H1 (cell line): ENCODE data around the gene HHAT. TPM values are rescaled to one million over a fixed set of nuclear protein-coding genes. Genes with fewer than 3 reads are reported as not detected.

Experiments used
- CTCF ChIA-PET: fragments of 300-600 bp; sonication (Branson Sonifier 250); formaldehyde crosslinking; loops from one replicate; lab custom pipeline; 2021; ENCODE audit not compliant: partially characterized antibody; lab: Charles Lee
- POLR2A ChIA-PET: fragments of 300-600 bp; sonication (Branson Sonifier 250); formaldehyde crosslinking; loops from one replicate; lab custom pipeline; 2021; ENCODE audit warnings: inconsistent platforms; ENCODE audit not compliant: partially characterized antibody; lab: Charles Lee
- DNase-seq, 2 experiments: peaks; one replicate each; pipeline versions ENCODE4 v3.0.0 to v3.0.0-alpha.2; 2010 to 2022; ENCODE audit warnings: low spot score in 2 of 2, low read depth in 1 of 2, mixed read lengths in 1 of 2
- FAIRE-seq: peaks from 2 replicates; lab custom pipeline; 2011; peaks lifted over from hg19 to GRCh38; lab: Jason Lieb, UNC
- H2AFZ ChIP-seq: 2 replicates; pipeline ENCODE4 v1.8.1; 2012; ENCODE audit warnings: low read length, inconsistent platforms
- H2AK5ac ChIP-seq: 2 replicates; pipeline ENCODE4 v1.6.1; 2013; ENCODE audit warnings: low read depth, low read length
- H2BK120ac ChIP-seq: replicated peaks from 2 replicates; pipeline ENCODE3; 2013; ENCODE audit warnings: low read depth, low read length, inconsistent platforms
- H2BK12ac ChIP-seq: 2 replicates; pipeline ENCODE4 v1.6.1; 2013; ENCODE audit warnings: low read depth, low read length
- H2BK15ac ChIP-seq: 2 replicates; pipeline ENCODE4 v1.6.1; 2013; ENCODE audit warnings: low read length
- H2BK20ac ChIP-seq: 2 replicates; pipeline ENCODE4 v1.6.1; 2013; ENCODE audit warnings: low read length
- H2BK5ac ChIP-seq: 2 replicates; pipeline ENCODE4 v1.6.1; 2013; ENCODE audit warnings: low read depth, low read length
- H3K14ac ChIP-seq: 2 replicates; pipeline ENCODE4 v1.6.1; 2013; ENCODE audit warnings: inconsistent platforms; ENCODE audit not compliant: insufficient read length
- H3K18ac ChIP-seq: 2 replicates; pipeline ENCODE4 v1.6.1; 2013; ENCODE audit warnings: low read length; ENCODE audit errors: extremely low read depth
- H3K23ac ChIP-seq: 2 replicates; pipeline ENCODE4 v1.6.1; 2013; ENCODE audit warnings: inconsistent platforms; ENCODE audit not compliant: insufficient read length
- H3K23me2 ChIP-seq: 2 replicates; pipeline ENCODE4 v1.6.1; 2013; ENCODE audit warnings: low read depth, low read length
- H3K27ac ChIP-seq: 2 replicates; pipeline ENCODE4 v1.6.1; 2011; ENCODE audit warnings: low read depth, low read length, inconsistent platforms
- H3K27me3 ChIP-seq, 4 experiments: replicated peaks in 1 of 4; 1 replicate in 1 of 4; 2 replicates in 3 of 4; pipeline versions ENCODE4 v1.6.1 to v1.8.1; 2011 to 2013; ENCODE audit warnings: low read length in 3 of 4, mild to moderate bottlenecking in 3 of 4, inconsistent platforms in 2 of 4, mixed read lengths in 2 of 4, moderate library complexity in 1 of 4; ENCODE audit not compliant: control insufficient read depth in 3 of 4, insufficient read depth in 3 of 4; ENCODE audit errors: extremely low read depth in 1 of 4
- H3K36me3 ChIP-seq, 4 experiments: 2 replicates each; pipeline versions ENCODE4 v1.6.1 to v1.8.1; 2011 to 2013; ENCODE audit warnings: mild to moderate bottlenecking in 4 of 4, low read length in 3 of 4, moderate library complexity in 2 of 4, control low read depth in 1 of 4, inconsistent platforms in 1 of 4; ENCODE audit not compliant: insufficient read depth in 4 of 4, control insufficient read depth in 2 of 4
- H3K4ac ChIP-seq: replicated peaks from 2 replicates; pipeline ENCODE3; 2013; ENCODE audit warnings: low read length, low read depth, mixed read lengths, inconsistent platforms; ENCODE audit not compliant: insufficient read length
- H3K4me1 ChIP-seq, 4 experiments: replicated peaks in 1 of 4; 1 replicate in 1 of 4; 2 replicates in 3 of 4; pipeline versions ENCODE4 v1.6.1 to v1.8.1; 2011 to 2013; ENCODE audit warnings: low read length in 3 of 4, inconsistent platforms in 2 of 4, mixed read lengths in 1 of 4; ENCODE audit not compliant: insufficient read depth in 4 of 4, control insufficient read depth in 3 of 4
- H3K4me2 ChIP-seq, 2 experiments: 2 replicates each; pipeline versions ENCODE4 v1.6.1 to v1.8.1; 2011 to 2013; ENCODE audit warnings: low read depth in 2 of 2, low read length in 2 of 2, control low read depth in 1 of 2, inconsistent platforms in 1 of 2, mild to moderate bottlenecking in 1 of 2; ENCODE audit not compliant: insufficient read depth in 1 of 2
- H3K4me3 ChIP-seq, 4 experiments: fragments of 200-600, 300-600 bp in 1 of 4; sonication (generic), shearing (Covaris generic), sonication (Bioruptor Twin) in 1 of 4; 2 replicates each; pipeline versions ENCODE4 v1.5.1 to v1.8.1; 2011 to 2016; ENCODE audit warnings: low read length in 4 of 4, low read depth in 3 of 4, control low read depth in 2 of 4, inconsistent platforms in 2 of 4, mild to moderate bottlenecking in 2 of 4, mixed read lengths in 1 of 4, moderate library complexity in 1 of 4; ENCODE audit not compliant: insufficient read depth in 2 of 4; ENCODE audit errors: extremely low read depth in 1 of 4
- H3K56ac ChIP-seq: replicated peaks from 2 replicates; pipeline ENCODE3; 2013; ENCODE audit warnings: low read depth, mild to moderate bottlenecking, mixed read lengths, low read length, inconsistent platforms; ENCODE audit not compliant: insufficient read length
- H3K79me1 ChIP-seq: 2 replicates; pipeline ENCODE4 v1.6.1; 2013; ENCODE audit warnings: low read depth, low read length, control low read depth
- H3K79me2 ChIP-seq, 2 experiments: 2 replicates each; pipeline versions ENCODE4 v1.6.1 to v1.8.1; 2012 to 2013; ENCODE audit warnings: low read length in 2 of 2, mild to moderate bottlenecking in 2 of 2, inconsistent platforms in 1 of 2; ENCODE audit not compliant: insufficient read depth in 2 of 2, control insufficient read depth in 1 of 2
- H3K9ac ChIP-seq, 4 experiments: replicated peaks in 1 of 4; 1 replicate in 1 of 4; 2 replicates in 3 of 4; pipeline versions ENCODE4 v1.6.1 to v1.8.1; 2011 to 2013; ENCODE audit warnings: low read depth in 3 of 4, low read length in 3 of 4, control low read depth in 2 of 4, mild to moderate bottlenecking in 2 of 4, moderate library complexity in 2 of 4, inconsistent platforms in 1 of 4; ENCODE audit errors: extremely low read depth in 1 of 4
- H3K9me3 ChIP-seq, 2 experiments: 2 replicates each; pipeline versions ENCODE4 v1.6.1 to v1.8.1; 2012 to 2013; ENCODE audit warnings: mild to moderate bottlenecking in 2 of 2, moderate library complexity in 2 of 2, control low read depth in 1 of 2, inconsistent platforms in 1 of 2, low read depth in 1 of 2, low read length in 1 of 2, mixed read lengths in 1 of 2; ENCODE audit not compliant: insufficient read depth in 2 of 2
- H4K20me1 ChIP-seq, 2 experiments: replicated peaks in 1 of 2; 2 replicates each; pipeline versions ENCODE3 to v1.8.1; 2011 to 2013; ENCODE audit warnings: inconsistent platforms in 2 of 2, low read length in 2 of 2, mild to moderate bottlenecking in 1 of 2; ENCODE audit not compliant: insufficient read depth in 2 of 2, control insufficient read depth in 1 of 2
- H4K5ac ChIP-seq: 2 replicates; pipeline ENCODE4 v1.6.1; 2013; ENCODE audit warnings: low read length, low read depth, mixed read lengths, inconsistent platforms; ENCODE audit not compliant: insufficient read length
- H4K8ac ChIP-seq: 2 replicates; pipeline ENCODE4 v1.8.0; 2013; ENCODE audit warnings: mild to moderate bottlenecking, moderate library complexity, low read length, inconsistent platforms; ENCODE audit not compliant: insufficient read depth; ENCODE audit errors: extremely low read depth
- H4K91ac ChIP-seq: replicated peaks from 2 replicates; pipeline ENCODE3; 2013; ENCODE audit warnings: low read length, mixed read lengths, inconsistent platforms; ENCODE audit not compliant: insufficient read length
- CHD1 ChIP-seq: IDR thresholded peaks from 2 replicates; pipeline ENCODE4 v1.6.1; 2012; ENCODE audit warnings: low read depth, low read length, improper control_type of control experiment
- CREB1 ChIP-seq: IDR thresholded peaks from 2 replicates; pipeline ENCODE4 v1.6.1; 2012; ENCODE audit warnings: inconsistent platforms
- CTBP2 ChIP-seq: IDR thresholded peaks from 2 replicates; pipeline ENCODE4 v1.7.0; 2011; ENCODE audit warnings: borderline replicate concordance, mild to moderate bottlenecking, moderate library complexity, mixed read lengths, low read length; ENCODE audit not compliant: insufficient read depth, insufficient read length
- CTCF ChIP-seq, 3 experiments: IDR thresholded peaks; 1 replicate in 2 of 3; 2 replicates in 1 of 3; pipeline versions ENCODE4 v1.5.1 to v1.6.1; 2011; ENCODE audit warnings: low read length in 3 of 3, mild to moderate bottlenecking in 3 of 3, inconsistent platforms in 2 of 3, low read depth in 1 of 3, moderate library complexity in 1 of 3; ENCODE audit not compliant: insufficient read depth in 1 of 3; ENCODE audit errors: control extremely low read depth in 1 of 3
- EP300 ChIP-seq, 2 experiments: IDR thresholded peaks; 1 replicate in 1 of 2; 2 replicates in 1 of 2; pipeline ENCODE4 v1.6.1; 2011 to 2012; ENCODE audit warnings: low read depth in 2 of 2, low read length in 2 of 2, mild to moderate bottlenecking in 2 of 2, borderline replicate concordance in 1 of 2, inconsistent platforms in 1 of 2, moderate library complexity in 1 of 2
- HDAC6 ChIP-seq: IDR thresholded peaks from one replicate; pipeline ENCODE4 v1.7.1; 2012; ENCODE audit warnings: low read depth, mild to moderate bottlenecking, inconsistent platforms, low read length, moderate library complexity
- RAD21 ChIP-seq, 2 experiments: IDR thresholded peaks in 1 of 2; conservative IDR thresholded peaks in 1 of 2; 2 replicates each; pipeline ENCODE4 v1.6.1; 2011; ENCODE audit warnings: low read depth in 2 of 2, low read length in 2 of 2, improper control_type of control experiment in 1 of 2, inconsistent platforms in 1 of 2, mild to moderate bottlenecking in 1 of 2, moderate library complexity in 1 of 2
- RXRA ChIP-seq: IDR thresholded peaks from 2 replicates; pipeline ENCODE4 v1.6.1; 2011; ENCODE audit warnings: low read depth, mild to moderate bottlenecking, low read length, moderate library complexity; ENCODE audit not compliant: insufficient read depth
- SIX5 ChIP-seq: IDR thresholded peaks from 2 replicates; pipeline ENCODE4 v1.6.1; 2011; ENCODE audit warnings: mild to moderate bottlenecking, low read depth, low read length
- SP2 ChIP-seq: IDR thresholded peaks from 2 replicates; pipeline ENCODE4 v1.6.1; 2012; ENCODE audit warnings: mild to moderate bottlenecking, low read length, inconsistent platforms
- SRF ChIP-seq: IDR thresholded peaks from 2 replicates; pipeline ENCODE4 v1.6.1; 2011; ENCODE audit warnings: mild to moderate bottlenecking, low read depth, low read length, moderate library complexity
- TBP ChIP-seq: IDR thresholded peaks from 2 replicates; pipeline ENCODE4 v1.6.1; 2011; ENCODE audit warnings: low read depth, low read length, improper control_type of control experiment
- WGBS, 2 experiments: shearing (Covaris generic) in 1 of 2; methylation state at CpG; one replicate each; pipeline versions ENCODE4 v1.1.6 to v1.1.7; 2013 to 2015; ENCODE audit warnings: low lambda C conversion rate in 2 of 2, mixed read lengths in 2 of 2, inconsistent platforms in 1 of 2, low coverage in 1 of 2, missing lambda C conversion rate in 1 of 2; ENCODE audit not compliant: insufficient replicate concordance in 2 of 2, insufficient coverage in 1 of 2, insufficient read length in 1 of 2; ENCODE audit errors: extremely low coverage in 1 of 2, missing lambda C conversion rate in 1 of 2; 5-methylcytosine and 5-hydroxymethylcytosine counted together
- polyA plus RNA-seq, 7 experiments: library from polyadenylated mRNA; depleted of rRNA in 3 of 7; stranded (reverse) in 5 of 7; unstranded in 2 of 7; fragments of >200 nt in 5 of 7; fragments of 200-250 nt in 2 of 7; gene quantifications; 1 replicate in 5 of 7; 2 replicates in 1 of 7; 4 replicates in 1 of 7; pipeline versions ENCODE4 v1.2.1 to v1.2.3, GENCODE V29; 2011 to 2013; ENCODE audit warnings: missing spikeins in 2 of 7, mixed read lengths in 2 of 7
- total RNA-seq: library from RNA; stranded (reverse); fragmentation: NEBNext Ultra II Directional; extraction: Animal tissue kit (Norgen Biotek cat#: 25700); gene quantifications from 2 replicates; pipeline ENCODE4 v1.2.1, GENCODE V29; 2021

The HHAT gene
- total and polyA plus RNA-seq, 2 of the 8 experiments (the other 6 are each of a cell fraction or from before 2014, with no cell fraction given), result 0.15 to 0.51 TPM

GRCh38 chr1:210633140-210633539, 304.4 kb downstream of the HHAT start:
- Histone ChIP-seq H2AK5ac (no peak overlapping the region), H3K18ac (no peak overlapping the region), H2BK20ac (no peak overlapping the region), H2BK12ac (no peak overlapping the region), H3K36me3 (no peaks in the 10 kb centered on the region), H2BK120ac (no peak overlapping the region), H3K4me3 (no peak overlapping the region), H3K27ac (no peak overlapping the region), H3K79me1 (no peaks in the 10 kb centered on the region), H4K8ac (no peak overlapping the region; the same call in 1 of the 2 replicates), H3K14ac (no peak overlapping the region), H3K56ac (no peak overlapping the region), H3K9ac (no peak overlapping the region), H2AFZ (no peak overlapping the region), H3K4ac (no peak overlapping the region), H3K79me2 (no peaks in the 10 kb centered on the region), H3K23ac (no peak overlapping the region), H2BK5ac (no peak overlapping the region), H3K27me3 (no peaks in the 10 kb centered on the region), H3K4me1 (no peaks in the 10 kb centered on the region), H4K5ac (no peak overlapping the region), H4K20me1 (no peaks in the 10 kb centered on the region), H3K4me2 (no peak overlapping the region), H3K23me2 (no peaks in the 10 kb centered on the region), H3K9me3 (no peaks in the 10 kb centered on the region), H4K91ac (no peak overlapping the region), H2BK15ac (no peak overlapping the region)
- 92% methylated on average over 3 of the region's 3 CpGs; no CpG with 5 or more reads in 1 of the 2 experiments for WGBS, 2 experiments
- CTCF ChIA-PET, result interaction anchor here (1.1 kb wide), 1 partner anchor 1022 kb away, joined by 3 read pairs; no protein-coding TSS in a partner anchor
- DNase-seq, result no peak
- no peak for FAIRE-seq
- POLR2A ChIA-PET, result interaction anchor here (0.9 kb wide), 1 partner anchor 259 kb away, joined by 3 read pairs; no protein-coding TSS in a partner anchor
- TF ChIP-seq CTBP2, result no peak
- TF ChIP-seq CHD1, result no peak
- no peak for TF ChIP-seq HDAC6
- no peak for TF ChIP-seq CREB1
- no peak for TF ChIP-seq SIX5
- TF ChIP-seq SP2, result no peak
- TF ChIP-seq SRF, result no peak
- no peak for TF ChIP-seq EP300 (IDR thresholded peaks at IDR 0.05; ENCODE audit: borderline replicate concordance in 1 of 2, low read depth in 2 of 2, low read length in 2 of 2)
- no peak for TF ChIP-seq TBP
- no peak for TF ChIP-seq RXRA
- TF ChIP-seq RAD21 (IDR thresholded peaks at IDR 0.05 in 1 of 2, conservative IDR thresholded peaks at IDR 0.05 in 1 of 2; ENCODE audit: low read depth in 2 of 2, low read length in 2 of 2), result no peak
- TF ChIP-seq CTCF (IDR thresholded peaks at IDR 0.05; ENCODE audit: control extremely low read depth in 1 of 3, insufficient read depth in 1 of 3, low read depth in 1 of 3, low read length in 3 of 3), result no peak
